ENCODE results near the gene ECE1. TPM values are rescaled to one million over a fixed set of nuclear protein-coding genes. Genes with fewer than 3 reads are reported as not detected.
A peak's percentile ranks its signal among the peaks of the same experiment; 100 is the strongest.

Gene ECE1
- total RNA-seq, 1 donor = 32.6 TPM

- no peak for DNase-seq (ENCODE audit: insufficient read length, low spot score, missing footprints)
- Histone ChIP-seq H3K4me3 (ENCODE audit: insufficient read depth, low read length) (no peak overlapping the region), H3K36me3 (ENCODE audit: insufficient read depth, low read length) (no peaks in the 10 kb centered on the region), H4K20me1 (ENCODE audit: insufficient read depth, low read length) (no peaks in the 10 kb centered on the region), H3K27me3 (ENCODE audit: insufficient read depth, low read length) (no peaks in the 10 kb centered on the region), H3K4me2 (ENCODE audit: insufficient read depth, low read length) (no peak overlapping the region), H3K9me3 (ENCODE audit: low read depth, low read length) (no peaks in the 10 kb centered on the region), H3K27ac (ENCODE audit: low read depth, low read length) (no peak overlapping the region), H3K79me2 (ENCODE audit: insufficient read depth, low read length) (no peaks in the 10 kb centered on the region), H2AFZ (ENCODE audit: low read length) (no peak overlapping the region), H3K4me1 (ENCODE audit: insufficient read depth, low read length) (peaks cover 3% of the 10 kb centered on the region)
- TF ChIP-seq CTCF (IDR thresholded peaks at IDR 0.05; ENCODE audit: extremely low read depth, low read depth, low read length) = no peak
Measured at GRCh38 chr1:21189906-21190500, 100.3 kb downstream of the ECE1 start.

- Histone ChIP-seq H3K79me2 (ENCODE audit: insufficient read depth, low read length) (no peaks in the 10 kb centered on the region), H3K27ac (ENCODE audit: low read depth, low read length) (no peak overlapping the region)
- DNase-seq (ENCODE audit: insufficient read length, low spot score, missing footprints) = no peak
Measured at GRCh38 chr1:21189421-21189820, 100.8 kb downstream of the ECE1 start.

GRCh38 chr1:21188235-21188634, 102.0 kb downstream of the ECE1 start:
- no peaks in the 10 kb centered on the region for H3K27me3 ChIP-seq (ENCODE audit: insufficient read depth, low read length)
- H4K20me1 ChIP-seq (ENCODE audit: insufficient read depth, low read length) = no peaks in the 10 kb centered on the region
- H3K36me3 ChIP-seq (ENCODE audit: insufficient read depth, low read length) = no peaks in the 10 kb centered on the region
- H2AFZ ChIP-seq (ENCODE audit: low read length) = no peak overlapping the region
- H3K27ac ChIP-seq (ENCODE audit: low read depth, low read length) = no peak overlapping the region
- no peak for TF ChIP-seq CTCF (IDR thresholded peaks at IDR 0.05; ENCODE audit: extremely low read depth, low read depth, low read length)
- no peaks in the 10 kb centered on the region for H3K79me2 ChIP-seq (ENCODE audit: insufficient read depth, low read length)
- DNase-seq (ENCODE audit: insufficient read length, low spot score, missing footprints) = peak; percentile 4
- H3K9me3 ChIP-seq (ENCODE audit: low read depth, low read length) = no peaks in the 10 kb centered on the region
- no peaks in the 10 kb centered on the region for H3K4me1 ChIP-seq (ENCODE audit: insufficient read depth, low read length)
- H3K4me3 ChIP-seq (ENCODE audit: insufficient read depth, low read length) = no peak overlapping the region
- H3K4me2 ChIP-seq (ENCODE audit: insufficient read depth, low read length) = no peak overlapping the region

More at GRCh38 chr1:21189421-21189820, 100.8 kb downstream of the ECE1 start:
- Histone ChIP-seq H2AFZ (ENCODE audit: low read length) (no peak overlapping the region), H3K9me3 (ENCODE audit: low read depth, low read length) (no peaks in the 10 kb centered on the region), H4K20me1 (ENCODE audit: insufficient read depth, low read length) (no peaks in the 10 kb centered on the region), H3K4me1 (ENCODE audit: insufficient read depth, low read length) (no peaks in the 10 kb centered on the region), H3K4me3 (ENCODE audit: insufficient read depth, low read length) (no peak overlapping the region), H3K27me3 (ENCODE audit: insufficient read depth, low read length) (no peaks in the 10 kb centered on the region), H3K4me2 (ENCODE audit: insufficient read depth, low read length) (no peak overlapping the region), H3K36me3 (ENCODE audit: insufficient read depth, low read length) (no peaks in the 10 kb centered on the region)
- no peak for TF ChIP-seq CTCF (IDR thresholded peaks at IDR 0.05; ENCODE audit: extremely low read depth, low read depth, low read length)

- Histone ChIP-seq H2AFZ (ENCODE audit: low read length) (no peak overlapping the region), H3K27ac (ENCODE audit: low read depth, low read length) (no peak overlapping the region), H3K79me2 (ENCODE audit: insufficient read depth, low read length) (no peaks in the 10 kb centered on the region), H3K36me3 (ENCODE audit: insufficient read depth, low read length) (no peaks in the 10 kb centered on the region), H3K4me2 (ENCODE audit: insufficient read depth, low read length) (no peak overlapping the region), H3K4me1 (ENCODE audit: insufficient read depth, low read length) (no peaks in the 10 kb centered on the region), H3K9me3 (ENCODE audit: low read depth, low read length) (no peaks in the 10 kb centered on the region), H3K4me3 (ENCODE audit: insufficient read depth, low read length) (no peak overlapping the region), H4K20me1 (ENCODE audit: insufficient read depth, low read length) (no peaks in the 10 kb centered on the region), H3K27me3 (ENCODE audit: insufficient read depth, low read length) (no peaks in the 10 kb centered on the region)
- no peak for TF ChIP-seq CTCF (IDR thresholded peaks at IDR 0.05; ENCODE audit: extremely low read depth, low read depth, low read length)
- DNase-seq (ENCODE audit: insufficient read length, low spot score, missing footprints) = no peak
Measured at GRCh38 chr1:21185221-21185731, 105.0 kb downstream of the ECE1 start.
